ENCODE results near the gene ARHGEF16.

ARHGEF16 gene

DNA sequence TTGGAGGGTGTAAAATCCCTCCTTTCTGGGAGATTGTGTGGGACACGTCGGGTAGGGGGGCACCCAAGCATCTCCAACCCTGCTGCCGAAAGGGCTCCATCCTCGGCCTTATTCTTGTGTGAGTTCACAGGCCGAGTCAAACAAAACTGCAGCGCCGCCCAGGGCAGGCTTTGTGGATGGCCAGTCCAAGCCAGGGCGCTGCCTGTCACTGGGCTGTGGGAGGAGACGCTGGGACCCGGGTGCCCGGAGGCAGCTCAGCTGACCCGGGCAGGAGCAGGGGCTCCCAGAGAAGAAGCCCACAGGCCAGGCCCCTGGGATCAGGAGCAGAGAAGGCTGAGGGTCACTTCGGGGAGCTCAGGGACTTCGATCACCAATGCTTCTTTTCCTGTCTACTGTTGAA, 31.8 kb upstream of the ARHGEF16 start:
- DNase-seq (ENCODE audit: low read depth): no peak

DNA sequence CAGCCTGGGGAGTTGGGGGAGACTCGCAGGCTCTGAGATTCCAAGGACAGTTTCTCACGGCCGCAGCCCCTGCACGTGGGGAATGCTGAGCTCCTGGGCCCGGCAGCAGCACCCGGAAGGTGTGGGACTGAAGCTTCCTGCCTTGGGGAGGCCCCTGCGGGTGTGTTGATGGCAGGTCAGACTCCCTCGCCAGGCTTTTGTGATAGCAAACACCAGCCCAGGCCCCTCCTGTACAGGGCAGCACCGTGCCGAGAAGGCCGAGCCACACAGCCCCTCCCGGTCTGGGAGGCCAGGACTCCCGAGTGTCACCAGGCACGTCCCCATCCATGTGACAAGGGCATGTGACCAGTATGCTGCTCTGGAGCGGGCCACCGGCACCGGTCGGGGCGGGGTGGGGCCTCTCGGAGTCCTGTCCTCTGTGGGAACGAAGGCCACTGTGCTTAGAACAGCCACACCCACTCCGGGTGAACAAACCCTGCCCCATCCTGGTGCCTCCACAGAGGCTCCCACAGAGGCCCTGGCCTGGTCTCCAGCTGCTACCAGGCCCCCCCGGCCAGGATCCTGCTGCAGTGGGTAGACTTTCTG, 31.1 kb upstream of the ARHGEF16 start:
- DNase-seq (ENCODE audit: low read depth): no peak

DNA sequence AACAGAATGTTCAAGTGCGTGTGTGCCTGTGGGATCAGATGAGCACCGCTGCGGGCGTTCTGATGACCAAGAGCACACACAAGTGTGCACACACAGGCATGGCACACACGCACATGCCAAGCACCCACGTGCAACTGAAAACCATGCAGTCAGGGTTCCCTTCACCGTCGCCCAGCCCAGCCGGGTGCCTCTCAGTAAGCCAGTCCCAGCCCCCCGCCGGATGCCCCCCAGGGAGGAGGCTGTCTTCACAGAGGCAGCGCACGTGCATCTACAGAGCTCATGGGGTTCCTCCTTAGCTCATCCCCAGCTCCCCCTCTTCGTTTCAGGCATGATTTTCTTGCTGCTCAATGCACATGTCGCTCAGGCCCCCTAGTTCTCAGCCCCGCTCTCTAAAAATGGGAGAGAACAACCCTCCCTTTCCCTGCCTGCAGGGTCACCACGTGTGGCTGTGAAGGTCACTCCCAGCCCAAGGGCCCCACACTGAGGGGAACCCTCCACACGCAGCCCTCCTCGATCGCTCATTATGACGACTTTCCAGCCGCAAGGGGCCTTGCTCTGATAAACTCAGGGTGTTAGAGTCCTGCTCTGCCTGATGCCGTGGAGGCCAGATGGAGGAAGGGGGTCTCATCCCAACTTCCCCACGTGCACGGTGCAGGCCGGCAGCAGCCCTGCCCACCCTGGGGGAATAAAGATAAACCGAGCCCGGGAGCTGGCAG, 30.4 kb upstream of the ARHGEF16 start:
- no peak for DNase-seq (ENCODE audit: low read depth)

DNA sequence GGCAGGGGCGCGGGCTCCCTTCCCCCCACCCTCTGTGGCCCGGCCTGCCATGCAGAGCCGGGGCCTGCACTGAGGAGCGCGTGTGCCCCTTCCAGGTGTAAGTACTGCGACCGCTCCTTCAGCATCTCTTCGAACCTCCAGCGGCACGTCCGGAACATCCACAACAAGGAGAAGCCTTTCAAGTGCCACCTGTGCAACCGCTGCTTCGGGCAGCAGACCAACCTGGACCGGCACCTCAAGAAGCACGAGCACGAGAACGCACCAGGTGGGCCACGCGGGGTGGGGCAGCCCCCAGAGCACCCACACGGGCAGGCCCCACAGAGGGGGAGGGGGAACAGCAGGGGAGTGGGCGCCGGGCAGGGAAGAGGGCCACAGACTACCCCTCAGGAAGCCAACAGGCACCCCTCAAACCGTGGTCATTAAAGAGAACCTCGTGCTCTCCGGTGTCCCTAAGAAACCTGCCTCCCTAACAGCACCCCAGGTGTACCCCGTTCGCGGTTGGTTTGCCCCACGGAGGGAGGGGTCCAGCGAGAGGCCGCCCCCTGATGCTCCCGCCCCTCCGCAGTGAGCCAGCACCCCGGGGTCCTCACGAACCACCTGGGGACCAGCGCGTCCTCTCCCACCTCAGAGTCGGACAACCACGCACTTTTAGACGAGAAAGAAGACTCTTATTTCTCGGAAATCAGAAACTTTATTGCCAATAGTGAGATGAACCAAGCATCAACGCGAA, 28.8 kb upstream of the ARHGEF16 start:
- DNase-seq (ENCODE audit: low read depth): no peak

DNA sequence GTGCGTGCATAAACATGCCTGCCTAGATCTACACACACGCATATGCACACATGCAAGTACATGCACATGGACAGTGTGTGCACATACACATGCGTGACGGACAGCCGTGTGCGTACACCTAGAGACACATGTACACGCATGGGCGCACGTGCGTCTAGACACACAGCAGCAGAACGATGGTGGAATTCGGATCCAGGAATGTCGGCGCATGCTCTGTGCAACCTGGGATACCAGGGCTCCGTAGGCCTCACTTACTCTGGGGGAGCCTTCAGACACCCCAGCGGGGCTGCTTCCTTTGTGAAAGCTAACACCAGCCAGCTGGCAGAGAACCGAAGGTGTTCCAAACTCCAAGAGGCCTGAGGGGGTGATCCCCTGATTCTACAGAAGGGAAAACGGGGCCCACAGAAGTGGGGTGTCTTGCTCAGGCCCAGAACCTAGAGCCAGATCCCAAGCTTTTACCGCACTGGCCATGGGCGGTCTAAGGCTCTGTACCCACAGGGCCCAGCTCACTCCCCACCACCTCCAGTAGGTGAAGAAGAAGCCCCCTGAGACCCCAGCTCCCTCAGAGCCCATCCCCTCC, 27.4 kb upstream of the ARHGEF16 start:
- no peak for DNase-seq (ENCODE audit: low read depth)

DNA sequence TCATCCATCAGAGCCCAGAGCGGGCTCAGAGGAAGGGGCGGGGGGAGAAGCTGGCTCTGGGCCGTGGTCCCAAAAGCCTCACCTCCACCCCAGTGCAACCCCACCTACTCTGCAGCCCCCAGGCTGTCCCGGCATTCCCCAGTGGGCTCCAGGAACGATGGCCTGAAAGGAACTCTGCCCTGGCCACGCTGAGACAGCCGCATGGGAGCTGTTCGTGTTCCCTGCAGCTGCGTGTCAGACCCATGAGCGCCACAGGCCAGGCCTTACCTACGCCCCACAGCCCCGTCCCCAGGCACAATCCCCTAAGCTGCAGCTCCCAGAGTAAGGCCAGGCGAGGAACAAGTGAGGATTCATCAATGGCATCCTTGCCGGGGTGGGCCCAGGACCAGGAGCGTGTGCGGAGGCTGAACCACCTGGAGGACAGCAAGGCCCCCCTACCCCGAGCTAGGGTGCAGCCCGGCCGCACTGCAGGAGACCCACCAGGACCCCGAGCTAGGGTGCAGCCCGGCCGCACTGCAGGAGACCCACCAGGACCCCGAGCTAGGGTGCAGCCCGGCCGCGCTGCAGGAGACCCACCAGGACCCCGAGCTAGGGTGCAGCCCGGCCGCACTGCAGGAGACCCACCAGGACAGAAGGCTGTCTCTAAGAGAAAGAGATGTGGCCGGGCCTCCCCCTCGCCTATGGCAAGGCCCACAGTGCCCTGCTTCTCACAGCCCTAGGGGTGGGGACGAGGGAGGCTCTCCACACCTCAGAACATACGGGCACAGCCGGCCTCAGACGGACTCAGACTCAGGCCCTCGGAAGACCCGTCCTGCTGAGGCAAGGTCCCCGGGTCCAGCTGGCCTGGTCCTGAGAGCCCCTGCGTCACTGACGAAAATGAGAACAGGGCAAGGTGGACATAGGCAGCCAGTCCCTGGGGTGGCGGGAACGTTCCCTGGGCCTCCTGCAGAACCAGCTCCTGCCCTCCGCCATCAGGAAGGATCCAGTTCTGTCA, 26.5 kb upstream of the ARHGEF16 start:
- DNase-seq (ENCODE audit: low read depth): no peak

DNA sequence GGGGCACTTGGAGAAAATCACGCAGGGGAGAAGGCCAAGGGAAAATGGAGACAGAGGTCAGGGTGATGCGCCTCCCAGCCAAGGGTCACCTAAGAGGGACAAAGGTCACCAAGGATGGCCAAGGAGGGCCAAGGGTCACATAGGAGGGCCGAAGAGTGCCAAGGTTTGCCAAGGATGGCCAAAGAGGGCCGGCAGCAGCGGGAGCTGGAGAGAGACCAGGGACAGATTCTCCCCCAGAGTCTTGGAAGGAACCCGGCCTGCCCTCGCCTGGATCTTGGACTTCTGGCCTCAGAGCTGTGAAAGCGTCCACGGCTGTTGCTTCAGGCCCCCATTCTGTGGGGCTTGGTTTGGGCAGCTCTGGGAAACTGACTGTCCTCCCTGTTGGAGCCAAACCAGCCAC, 25.6 kb upstream of the ARHGEF16 start:
- DNase-seq (ENCODE audit: low read depth): no peak

DNA sequence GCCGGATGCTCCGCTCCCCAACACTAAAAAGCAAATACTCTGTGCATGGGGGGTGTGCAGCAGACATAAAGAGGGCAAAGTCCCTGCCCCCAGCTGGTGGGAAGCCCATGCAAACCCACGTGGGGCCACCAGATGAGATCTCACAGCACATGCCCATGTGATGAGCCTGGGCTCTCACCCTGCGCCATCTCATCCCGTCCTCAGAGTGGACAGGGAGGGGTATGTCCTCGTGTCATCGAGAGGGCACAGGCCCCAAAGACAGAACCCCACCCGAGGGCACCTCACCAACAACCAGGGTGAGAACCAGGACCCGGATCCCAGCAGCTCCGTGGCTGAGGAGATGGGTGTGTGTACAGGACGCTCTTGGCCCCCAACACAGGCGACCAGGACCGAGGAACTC, 25.1 kb upstream of the ARHGEF16 start:
- DNase-seq (ENCODE audit: low read depth): no peak

DNA sequence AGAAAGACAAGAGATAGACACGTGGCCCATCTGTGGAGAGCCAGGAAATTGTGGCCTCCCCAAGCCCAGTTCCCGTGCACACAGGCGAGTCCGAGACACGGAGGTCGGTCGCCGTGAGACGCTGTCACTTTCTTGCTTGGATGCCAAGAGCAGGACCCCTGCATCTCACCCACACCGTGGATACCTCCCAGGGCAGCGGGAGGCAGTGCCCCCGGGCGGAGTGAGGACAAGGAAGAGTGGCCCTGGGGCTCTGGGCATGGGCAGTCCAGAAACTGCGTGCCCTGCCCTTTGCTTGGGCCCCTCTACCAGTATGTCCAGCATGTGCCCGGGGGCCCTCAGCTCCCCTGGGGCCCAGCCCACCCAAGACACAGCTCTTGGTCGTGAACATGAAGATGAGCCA, 24.7 kb upstream of the ARHGEF16 start:
- DNase-seq (ENCODE audit: low read depth): no peak

DNA sequence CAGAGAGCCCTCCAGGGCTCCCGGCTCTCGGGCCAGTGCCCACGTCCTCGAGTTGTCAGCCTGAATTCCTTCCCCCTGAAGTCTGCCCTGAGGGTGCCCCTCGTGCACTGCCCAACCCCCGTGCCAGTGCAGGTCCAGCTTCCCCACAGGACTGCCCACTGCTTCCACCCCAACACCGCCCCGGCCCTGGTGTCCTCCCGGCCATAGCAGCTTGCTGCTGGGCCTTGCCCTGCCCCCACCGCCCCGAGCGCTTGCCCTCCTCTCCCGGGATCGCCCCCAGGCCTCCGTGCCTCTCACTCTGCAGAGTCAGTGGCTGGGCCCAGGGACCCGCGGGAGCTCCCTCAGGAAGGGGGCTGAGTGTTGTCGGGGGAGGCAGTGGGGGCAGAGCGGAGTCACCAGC, 24.1 kb upstream of the ARHGEF16 start:
- DNase-seq (ENCODE audit: low read depth): no peak

DNA sequence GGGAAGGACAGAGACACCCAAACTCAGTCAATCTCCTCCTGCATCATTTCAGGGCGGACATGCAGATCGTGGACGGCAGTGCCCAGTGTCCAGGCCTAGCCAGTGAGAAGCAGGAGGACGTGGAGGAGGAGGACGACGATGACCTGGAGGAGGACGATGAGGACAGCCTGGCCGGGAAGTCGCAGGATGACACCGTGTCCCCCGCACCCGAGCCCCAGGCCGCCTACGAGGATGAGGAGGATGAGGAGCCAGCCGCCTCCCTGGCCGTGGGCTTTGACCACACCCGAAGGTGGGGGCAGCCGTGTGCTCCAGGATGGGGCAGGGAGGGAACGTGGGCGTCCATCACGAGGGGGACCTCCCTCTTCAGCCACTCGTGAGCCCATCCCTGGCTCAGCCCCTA, 23.6 kb upstream of the ARHGEF16 start:
- DNase-seq (ENCODE audit: low read depth): no peak

DNA sequence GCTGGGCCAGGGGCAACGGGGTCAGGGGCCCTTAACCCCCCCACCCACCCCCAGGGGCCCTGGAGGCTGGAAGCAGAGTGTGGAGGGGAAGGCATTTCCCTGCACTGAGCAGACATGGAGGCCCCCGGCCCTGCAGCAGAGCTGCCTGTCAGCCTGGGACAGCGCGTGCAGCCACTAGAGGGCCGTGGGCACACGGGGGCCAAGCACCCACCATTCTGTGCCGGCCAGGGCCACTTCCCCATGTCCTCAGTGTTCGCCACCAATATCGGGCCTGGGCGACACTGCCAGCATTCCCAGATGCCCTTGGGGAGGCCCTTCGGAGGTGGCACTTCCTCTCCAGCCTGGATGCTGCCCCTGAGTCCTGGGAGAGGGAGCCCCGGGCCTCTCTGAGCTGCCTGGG, 23.2 kb upstream of the ARHGEF16 start:
- DNase-seq (ENCODE audit: low read depth): no peak

DNA sequence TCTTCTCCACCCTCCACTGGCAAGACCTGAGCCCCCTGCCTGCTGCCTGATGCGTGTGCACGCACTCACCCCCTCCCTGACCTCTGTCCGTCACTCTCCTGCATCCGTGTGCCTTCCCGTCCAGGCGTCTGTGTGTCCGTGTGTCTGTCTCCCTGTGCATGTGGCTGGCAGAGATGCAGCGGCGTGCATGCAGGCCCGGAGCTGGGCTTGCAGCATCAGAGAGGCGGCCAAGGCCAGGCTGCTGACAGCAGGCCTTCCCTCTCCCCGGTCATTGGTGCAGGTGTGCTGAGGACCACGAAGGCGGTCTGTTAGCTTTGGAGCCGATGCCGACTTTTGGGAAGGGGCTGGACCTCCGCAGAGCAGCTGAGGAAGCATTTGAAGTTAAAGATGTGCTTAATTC, 22.8 kb upstream of the ARHGEF16 start:
- DNase-seq (ENCODE audit: low read depth): no peak

DNA sequence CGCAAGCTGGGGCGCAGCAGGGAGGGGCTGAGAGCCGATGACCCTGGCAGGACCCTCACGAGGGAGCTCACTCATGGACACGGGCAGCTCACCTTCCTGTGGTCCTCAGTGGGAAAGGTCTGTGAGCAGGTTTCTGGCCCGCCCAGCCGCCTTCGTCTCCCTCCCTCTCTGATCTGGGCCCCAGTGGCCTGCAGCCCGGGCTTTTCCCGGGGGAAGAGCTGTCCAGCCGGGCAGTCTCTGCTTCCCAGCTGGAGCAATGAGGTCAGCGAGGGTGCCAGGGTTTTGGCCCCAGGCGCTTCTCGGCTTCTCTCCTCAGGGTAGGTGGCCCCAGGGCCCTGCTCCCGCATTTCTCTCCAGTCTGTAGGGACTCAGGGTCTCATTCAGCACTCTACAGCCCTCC, 22.2 kb upstream of the ARHGEF16 start:
- DNase-seq (ENCODE audit: low read depth): no peak

DNA sequence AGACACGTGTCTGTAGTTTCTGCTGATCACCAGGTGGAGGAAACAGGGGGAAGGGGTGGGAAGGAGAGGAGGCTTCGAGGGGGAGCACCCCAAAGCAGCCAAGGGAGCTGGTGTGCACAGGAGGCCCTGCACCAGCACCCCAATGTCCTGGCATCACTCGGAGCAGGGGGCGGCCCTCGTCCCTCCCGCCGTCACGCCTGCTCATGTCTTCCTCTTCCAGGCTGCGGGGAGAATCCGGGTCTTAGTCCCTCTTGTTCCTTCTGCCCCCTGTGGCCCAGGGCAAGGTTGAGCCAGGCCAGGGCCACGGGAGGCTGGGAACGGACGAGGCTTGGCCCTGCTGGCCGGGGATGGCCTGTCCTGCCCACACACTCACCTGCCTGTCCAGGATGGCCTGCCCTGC, 21.4 kb upstream of the ARHGEF16 start:
- DNase-seq (ENCODE audit: low read depth): no peak

DNA sequence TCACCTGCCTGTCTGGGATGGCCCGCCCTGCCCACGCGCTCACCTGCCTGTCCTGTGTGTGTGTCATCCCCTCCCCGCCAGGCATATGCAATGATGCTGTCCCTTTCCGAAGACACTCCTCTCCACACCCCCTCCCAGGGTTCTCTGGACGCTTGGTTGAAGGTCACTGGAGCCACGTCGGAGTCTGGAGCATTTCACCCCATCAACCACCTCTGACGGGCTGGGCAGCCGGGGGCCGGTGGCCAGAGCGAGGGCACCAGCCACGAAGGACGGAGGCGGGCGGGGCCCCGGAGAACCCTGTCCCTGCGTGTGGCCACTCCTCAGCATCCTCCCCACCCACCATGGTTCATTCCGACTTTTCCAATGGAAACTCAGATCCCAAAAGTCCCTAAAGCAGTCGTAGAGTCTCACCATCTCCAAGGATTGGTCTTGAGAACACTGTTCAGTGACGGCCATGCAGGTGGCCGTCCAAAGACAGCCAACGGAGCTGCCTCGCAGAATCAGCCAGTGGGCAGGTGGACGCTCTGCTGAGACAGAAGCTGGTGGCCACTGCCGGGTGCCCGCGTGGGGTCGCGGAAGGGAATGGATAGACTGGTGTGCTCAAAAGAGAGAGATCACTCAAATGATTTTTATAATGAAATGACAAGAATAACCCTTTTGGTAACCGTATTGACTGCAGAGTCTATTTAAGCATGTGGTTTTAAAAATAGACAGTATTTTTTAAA, 20.7 kb upstream of the ARHGEF16 start:
- DNase-seq (ENCODE audit: low read depth): no peak

DNA sequence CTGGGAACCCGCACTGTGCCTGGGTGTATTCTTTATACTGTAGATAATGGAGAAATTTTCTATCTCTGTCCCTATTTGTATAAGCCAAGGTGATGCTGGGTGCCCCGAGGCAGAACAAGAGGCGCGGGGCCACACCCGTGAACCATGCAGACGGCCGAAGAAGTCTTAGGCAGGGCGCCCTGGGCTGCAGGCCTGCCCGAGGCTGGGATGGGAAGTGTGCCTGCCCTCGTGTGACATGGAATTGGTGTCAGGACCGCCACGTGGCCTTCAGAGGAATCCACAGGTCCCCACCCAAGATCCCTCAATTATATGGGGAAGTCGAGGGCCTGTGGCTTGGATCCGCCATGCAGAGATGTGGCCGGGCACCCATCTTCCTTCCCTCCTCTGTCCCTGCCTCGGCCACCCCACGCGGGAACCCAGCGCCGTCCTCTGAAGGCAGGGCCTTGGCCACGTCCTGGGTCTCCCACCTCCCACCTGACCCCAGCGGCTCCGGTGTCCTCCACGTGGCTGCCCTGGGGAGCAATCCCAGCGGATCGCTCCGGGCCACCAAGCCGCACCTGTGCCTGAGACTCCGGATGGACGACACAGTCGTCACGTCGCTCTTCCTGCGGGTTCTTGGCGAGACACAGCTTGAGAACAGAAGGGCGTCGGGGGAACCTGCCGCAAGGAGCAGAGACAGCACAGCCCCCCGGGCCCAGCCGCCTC, 19.9 kb upstream of the ARHGEF16 start:
- DNase-seq (ENCODE audit: low read depth): no peak

DNA sequence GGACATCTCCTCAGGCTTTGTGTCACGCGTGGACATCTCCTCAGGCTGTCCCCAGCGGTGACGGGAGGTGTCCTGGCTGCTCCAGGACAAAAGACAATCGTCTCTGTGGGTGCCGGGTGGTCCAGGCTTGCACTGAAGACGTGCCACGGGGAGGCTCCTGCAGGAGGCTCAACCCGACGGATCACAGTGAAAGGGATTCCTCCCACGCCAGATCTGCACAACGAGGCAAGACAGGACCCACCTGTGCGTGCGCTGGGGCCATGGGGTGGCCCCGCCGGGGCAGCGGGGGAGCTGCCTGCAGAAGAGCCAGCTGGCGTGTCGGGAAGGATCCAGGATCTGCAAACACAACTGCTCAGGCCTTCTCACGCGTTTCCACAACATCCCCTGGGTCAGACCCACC, 18.8 kb upstream of the ARHGEF16 start:
- DNase-seq (ENCODE audit: low read depth): no peak

DNA sequence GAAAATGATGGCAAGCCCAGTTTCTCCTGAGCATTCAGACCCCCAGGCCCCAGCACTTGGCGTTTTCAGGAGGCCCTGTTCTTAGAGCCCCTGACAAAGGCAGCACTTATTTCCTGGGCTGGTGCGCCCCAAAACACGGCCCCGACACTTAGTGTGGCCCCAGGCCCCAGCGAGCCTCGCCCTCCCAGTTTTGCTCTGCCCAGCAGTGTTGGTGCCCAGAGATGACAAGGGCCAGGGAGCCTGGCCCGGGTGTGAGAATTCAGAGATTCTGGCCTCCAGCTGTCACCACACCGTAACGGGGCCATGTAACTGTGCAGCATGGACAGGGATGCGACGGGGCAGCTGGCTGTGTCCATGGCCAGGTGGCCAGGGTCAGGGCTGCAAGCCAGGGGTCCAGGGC, 18.0 kb upstream of the ARHGEF16 start:
- no peak for DNase-seq (ENCODE audit: low read depth)

DNA sequence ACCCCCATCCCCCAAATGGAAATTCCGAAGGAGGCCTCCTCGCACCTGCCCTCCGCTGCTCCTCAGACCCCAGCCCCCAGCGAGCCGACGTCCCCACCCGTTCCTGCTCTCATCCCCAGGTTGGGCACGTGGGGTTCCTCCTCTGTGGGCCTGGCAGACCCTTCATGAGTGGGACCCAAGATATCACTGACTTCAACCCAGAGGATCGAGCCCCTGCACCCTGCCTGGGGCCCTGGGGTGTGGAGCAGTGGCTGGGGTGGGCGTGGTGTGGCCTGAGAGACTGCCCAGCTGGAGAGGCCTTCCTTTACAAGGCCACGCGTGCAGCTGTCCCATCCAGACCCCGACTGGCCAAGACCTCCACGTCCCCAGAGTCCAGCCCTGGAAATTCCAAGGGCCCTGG, 17.6 kb upstream of the ARHGEF16 start:
- no peak for DNase-seq (ENCODE audit: low read depth)
